ENCODE measurements around the gene USP32. TPM values are rescaled to one million over a fixed set of nuclear protein-coding genes. Genes with fewer than 3 reads are reported as not detected.
"Not testable (repeated sequence)": the region's sequence is repeated elsewhere in the genome, so short reads cannot be mapped to it uniquely, and the experiment has no call there.

Gene USP32
- total and polyA plus RNA-seq, 2 of the 8 experiments (the other 6 are each of a cell fraction or from before 2014, with no cell fraction given): 29.6 to 112 TPM

DNA sequence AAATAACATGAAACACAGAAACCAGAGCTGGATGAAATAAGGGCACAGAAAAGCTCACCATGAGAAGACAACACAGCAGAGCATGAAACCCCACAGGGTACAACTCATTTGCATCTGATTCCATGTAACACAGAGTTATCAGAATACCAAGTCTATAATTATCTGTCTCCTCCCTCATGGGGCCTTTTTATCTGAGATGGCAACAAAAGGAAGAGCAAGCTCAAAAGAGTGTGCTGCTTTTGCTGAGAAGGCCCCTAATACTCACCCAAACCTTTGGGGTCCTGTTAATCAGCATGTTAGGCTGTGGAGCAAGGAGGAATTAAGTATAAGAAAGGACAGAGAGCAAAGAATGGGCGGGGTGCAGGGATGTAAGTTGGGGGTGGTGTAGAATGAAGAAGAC, 205.6 kb downstream of the USP32 start:
- H4K20me1 ChIP-seq (replicated peaks in 1 of 2; ENCODE audit: control insufficient read depth in 1 of 2, insufficient read depth in 2 of 2, low read length in 2 of 2); H3K23ac ChIP-seq (ENCODE audit: insufficient read length); H4K91ac ChIP-seq (replicated peaks; ENCODE audit: insufficient read length, low read length); H3K79me1 ChIP-seq (ENCODE audit: low read depth, low read length); H3K9me3 ChIP-seq (ENCODE audit: insufficient read depth in 2 of 2, low read depth in 1 of 2, low read length in 1 of 2); H2BK12ac ChIP-seq (ENCODE audit: low read depth, low read length); H3K27me3 ChIP-seq (replicated peaks in 1 of 4; ENCODE audit: control insufficient read depth in 3 of 4, extremely low read depth in 1 of 4, insufficient read depth in 3 of 4, low read length in 3 of 4); FAIRE-seq; H3K4me2 ChIP-seq (ENCODE audit: insufficient read depth in 1 of 2, low read depth in 2 of 2, low read length in 2 of 2); H2BK20ac ChIP-seq (ENCODE audit: low read length); H3K9ac ChIP-seq (replicated peaks in 1 of 4; ENCODE audit: extremely low read depth in 1 of 4, low read depth in 3 of 4, low read length in 3 of 4); H2AK5ac ChIP-seq (ENCODE audit: low read depth, low read length); H2AFZ ChIP-seq (ENCODE audit: low read length); H4K5ac ChIP-seq (ENCODE audit: insufficient read length, low read depth, low read length); H3K23me2 ChIP-seq (ENCODE audit: low read depth, low read length); POLR2A ChIA-PET (ENCODE audit: partially characterized antibody); H3K18ac ChIP-seq (ENCODE audit: extremely low read depth, low read length); DNase-seq (ENCODE audit: low read depth in 1 of 2, low spot score in 2 of 2); H2BK15ac ChIP-seq (ENCODE audit: low read length); H3K4ac ChIP-seq (replicated peaks; ENCODE audit: insufficient read length, low read depth, low read length); H3K79me2 ChIP-seq (ENCODE audit: control insufficient read depth in 1 of 2, insufficient read depth in 2 of 2, low read length in 2 of 2); H3K27ac ChIP-seq (ENCODE audit: low read depth, low read length); H2BK120ac ChIP-seq (replicated peaks; ENCODE audit: low read depth, low read length); H3K4me3 ChIP-seq (ENCODE audit: extremely low read depth in 1 of 4, insufficient read depth in 2 of 4, low read depth in 3 of 4, low read length in 4 of 4); H4K8ac ChIP-seq (ENCODE audit: extremely low read depth, insufficient read depth, low read length); H3K4me1 ChIP-seq (replicated peaks in 1 of 4; ENCODE audit: control insufficient read depth in 3 of 4, insufficient read depth in 4 of 4, low read length in 3 of 4); H3K14ac ChIP-seq (ENCODE audit: insufficient read length); H2BK5ac ChIP-seq (ENCODE audit: low read depth, low read length); H3K56ac ChIP-seq (replicated peaks; ENCODE audit: insufficient read length, low read depth, low read length); CTCF ChIA-PET (ENCODE audit: partially characterized antibody): not testable (repeated sequence)
- H3K36me3 ChIP-seq (ENCODE audit: control insufficient read depth in 2 of 4, insufficient read depth in 4 of 4, low read length in 3 of 4): peaks cover 7 to 59% (median 30%) of the 10 kb centered on the region in 4 experiments; a peak in 6 of 8 replicates
- WGBS, 2 experiments (ENCODE audit: extremely low coverage in 1 of 2, insufficient coverage in 1 of 2, insufficient read length in 1 of 2, insufficient replicate concordance in 2 of 2, low coverage in 1 of 2, low lambda C conversion rate in 2 of 2, missing lambda C conversion rate in 1 of 2): 85 to 100% methylated on average over 1 of the region's 1 CpG

DNA sequence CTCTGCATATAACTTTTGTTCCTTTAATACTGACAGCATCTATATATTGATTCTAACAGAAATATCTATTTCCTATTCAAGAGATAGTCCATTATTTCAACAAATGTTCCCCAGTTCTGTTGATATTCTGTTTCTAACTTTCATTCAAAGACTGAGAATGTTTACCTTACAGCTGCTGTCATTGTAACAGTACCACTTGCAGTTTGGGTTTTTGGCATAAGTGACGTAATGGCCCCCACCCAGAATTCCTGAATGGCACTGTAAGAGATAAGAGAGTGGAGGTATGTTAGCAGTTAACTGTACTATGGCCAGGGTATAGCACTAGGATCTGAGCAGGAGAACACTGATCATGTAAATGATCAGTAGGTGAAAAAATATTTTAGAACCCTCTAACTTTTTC, 211.6 kb downstream of the USP32 start:
- H3K18ac ChIP-seq (ENCODE audit: extremely low read depth, low read length); H3K23ac ChIP-seq (ENCODE audit: insufficient read length); H3K4ac ChIP-seq (replicated peaks; ENCODE audit: insufficient read length, low read depth, low read length); H3K14ac ChIP-seq (ENCODE audit: insufficient read length); H3K23me2 ChIP-seq (ENCODE audit: low read depth, low read length); H3K9ac ChIP-seq (replicated peaks in 1 of 4; ENCODE audit: extremely low read depth in 1 of 4, low read depth in 3 of 4, low read length in 3 of 4); H2BK15ac ChIP-seq (ENCODE audit: low read length); FAIRE-seq; H2BK12ac ChIP-seq (ENCODE audit: low read depth, low read length); H3K56ac ChIP-seq (replicated peaks; ENCODE audit: insufficient read length, low read depth, low read length); H3K27ac ChIP-seq (ENCODE audit: low read depth, low read length); H2AK5ac ChIP-seq (ENCODE audit: low read depth, low read length); H2BK120ac ChIP-seq (replicated peaks; ENCODE audit: low read depth, low read length); DNase-seq (ENCODE audit: low read depth in 1 of 2, low spot score in 2 of 2); H4K20me1 ChIP-seq (replicated peaks in 1 of 2; ENCODE audit: control insufficient read depth in 1 of 2, insufficient read depth in 2 of 2, low read length in 2 of 2); H4K5ac ChIP-seq (ENCODE audit: insufficient read length, low read depth, low read length); POLR2A ChIA-PET (ENCODE audit: partially characterized antibody); H3K9me3 ChIP-seq (ENCODE audit: insufficient read depth in 2 of 2, low read depth in 1 of 2, low read length in 1 of 2); H3K27me3 ChIP-seq (replicated peaks in 1 of 4; ENCODE audit: control insufficient read depth in 3 of 4, extremely low read depth in 1 of 4, insufficient read depth in 3 of 4, low read length in 3 of 4); H2AFZ ChIP-seq (ENCODE audit: low read length); H3K4me2 ChIP-seq (ENCODE audit: insufficient read depth in 1 of 2, low read depth in 2 of 2, low read length in 2 of 2); H3K4me1 ChIP-seq (replicated peaks in 1 of 4; ENCODE audit: control insufficient read depth in 3 of 4, insufficient read depth in 4 of 4, low read length in 3 of 4); H4K8ac ChIP-seq (ENCODE audit: extremely low read depth, insufficient read depth, low read length); H2BK20ac ChIP-seq (ENCODE audit: low read length); H3K79me1 ChIP-seq (ENCODE audit: low read depth, low read length); H3K79me2 ChIP-seq (ENCODE audit: control insufficient read depth in 1 of 2, insufficient read depth in 2 of 2, low read length in 2 of 2); H3K4me3 ChIP-seq (ENCODE audit: extremely low read depth in 1 of 4, insufficient read depth in 2 of 4, low read depth in 3 of 4, low read length in 4 of 4); H2BK5ac ChIP-seq (ENCODE audit: low read depth, low read length); H4K91ac ChIP-seq (replicated peaks; ENCODE audit: insufficient read length, low read length): not testable (repeated sequence)
- 100% methylated on average over 1 of the region's 1 CpG; no CpG with 5 or more reads in 1 of the 2 experiments for WGBS, 2 experiments (ENCODE audit: extremely low coverage in 1 of 2, insufficient coverage in 1 of 2, insufficient read length in 1 of 2, insufficient replicate concordance in 2 of 2, low coverage in 1 of 2, low lambda C conversion rate in 2 of 2, missing lambda C conversion rate in 1 of 2)
- CTCF ChIA-PET (ENCODE audit: partially characterized antibody): interaction anchor here (0.6 to 1.6 kb wide), 5 partner anchors 12 to 75 kb away, joined by 3 to 4 read pairs (median 3); no protein-coding TSS in a partner anchor
- H3K36me3 ChIP-seq (ENCODE audit: control insufficient read depth in 2 of 4, insufficient read depth in 4 of 4, low read length in 3 of 4): peaks cover 4 to 45% (median 16%) of the 10 kb centered on the region in 4 experiments; a peak in 7 of 8 replicates
